Esophagus squamous epithelium (tissue), 5 donors: Measurements from ENCODE around the gene CREB3L1. TPM values are rescaled to one million over a fixed set of nuclear protein-coding genes. Genes with fewer than 3 reads are reported as not detected.

ENCODE experiments used
- DNase-seq: peaks from one replicate; lab custom pipeline; 2025; lab: John Stamatoyannopoulos, UW
- H3K27ac ChIP-seq, 4 donors: fragments of 200-600 bp; sonication (generic); one replicate each; pipeline ENCODE4 v1.5.1; 2016 to 2019; ENCODE audit warnings: mild to moderate bottlenecking in 1 of 4
- H3K27me3 ChIP-seq, 4 donors: fragments of 200-600 bp; sonication (generic); 1 replicate in 3 of 4; 2 replicates in 1 of 4; pipeline versions ENCODE4 v1.5.1 to v1.6.0; 2017 to 2021; ENCODE audit warnings: antibody characterized with exemption in 1 of 4
- H3K36me3 ChIP-seq, 3 donors: fragments of 200-600 bp; sonication (generic); one replicate each; pipeline ENCODE4 v1.5.1; 2016 to 2019
- H3K4me1 ChIP-seq, 3 donors: fragments of 200-600 bp; sonication (generic); one replicate each; pipeline ENCODE4 v1.5.1; 2017 to 2019
- H3K4me3 ChIP-seq, 4 donors: fragments of 200-600 bp; sonication (generic); 1 replicate in 3 of 4; 2 replicates in 1 of 4; pipeline ENCODE4 v1.5.1; 2016 to 2019; ENCODE audit warnings: mild to moderate bottlenecking in 2 of 4, moderate library complexity in 1 of 4
- H3K9me3 ChIP-seq, 3 donors: fragments of 200-600 bp; sonication (generic); one replicate each; pipeline ENCODE4 v1.5.1; 2016 to 2019
- CTCF ChIP-seq, 6 experiments: fragments of 450-650 bp in 4 of 6; fragments of 200-600 bp in 2 of 6; sonication (generic) in 2 of 6; IDR thresholded peaks; one replicate each; pipeline ENCODE4 v1.5.1; 2016 to 2019; ENCODE audit warnings: antibody characterized with exemption in 6 of 6, mild to moderate bottlenecking in 4 of 6, moderate library complexity in 4 of 6
- POLR2A ChIP-seq, 4 donors: fragments of 450-650 bp; IDR thresholded peaks; one replicate each; pipeline ENCODE4 v1.6.1; 2017; ENCODE audit warnings: antibody characterized with exemption in 4 of 4, mild to moderate bottlenecking in 4 of 4, moderate library complexity in 3 of 4
- WGBS, 2 donors: methylation state at CpG; one replicate each; pipeline ENCODE4 v1.1.5; 2018; 5-methylcytosine and 5-hydroxymethylcytosine counted together
- intact Hi-C: fragments of 100-400 bp; cut with DNase I; formaldehyde crosslinking; loops from one replicate; pipeline ENCODE4 v1.15.0; 2022
- total RNA-seq, 4 donors: library from RNA; depleted of rRNA; stranded (reverse); fragments of >200 nt; gene quantifications; one replicate each; pipeline ENCODE4 v1.1.0, GENCODE V29; 2016
- donor health status: DM: yes; HTN: yes; CAD: no.

The CREB3L1 gene
- total RNA-seq, 4 donors from 2014 or later = 0.13 to 2.1 (median 0.63) TPM

DNA sequence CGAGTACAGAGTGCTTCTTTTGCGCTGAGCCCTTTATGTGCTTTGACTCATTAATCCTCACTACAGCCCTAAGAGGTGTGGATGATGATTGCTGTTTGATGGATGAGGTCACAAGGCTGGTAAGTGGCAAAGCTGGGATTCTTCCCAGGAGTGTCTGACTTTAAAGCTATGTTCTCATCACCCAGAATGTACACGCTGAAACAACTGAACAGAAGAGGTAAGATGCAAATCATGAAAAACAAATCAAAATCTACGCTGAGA, 37.7 kb upstream of the CREB3L1 start:
- Histone ChIP-seq H3K4me3 (no peak overlapping the region), H3K27me3 (peaks cover 0 to 27% (median 0%) of the 10 kb centered on the region in 4 donors), H3K9me3 (no peaks in the 10 kb centered on the region), H3K27ac (peak overlapping the region in 3 of 4 donors; percentile 69 to 92 (median 90)), H3K36me3 (no peaks in the 10 kb centered on the region), H3K4me1 (peaks cover 22 to 47% (median 26%) of the 10 kb centered on the region in 3 donors)
- WGBS, 2 donors = 34 to 41% methylated on average over 4 of the region's 4 CpGs
- TF ChIP-seq CTCF (IDR thresholded peaks at IDR 0.05) (no peak), POLR2A (IDR thresholded peaks at IDR 0.05) (no peak)
- no peak for DNase-seq
- intact Hi-C loops = loop anchor here (5.0 kb wide), 1 partner anchor 68 kb away; no protein-coding TSS in a partner anchor

DNA sequence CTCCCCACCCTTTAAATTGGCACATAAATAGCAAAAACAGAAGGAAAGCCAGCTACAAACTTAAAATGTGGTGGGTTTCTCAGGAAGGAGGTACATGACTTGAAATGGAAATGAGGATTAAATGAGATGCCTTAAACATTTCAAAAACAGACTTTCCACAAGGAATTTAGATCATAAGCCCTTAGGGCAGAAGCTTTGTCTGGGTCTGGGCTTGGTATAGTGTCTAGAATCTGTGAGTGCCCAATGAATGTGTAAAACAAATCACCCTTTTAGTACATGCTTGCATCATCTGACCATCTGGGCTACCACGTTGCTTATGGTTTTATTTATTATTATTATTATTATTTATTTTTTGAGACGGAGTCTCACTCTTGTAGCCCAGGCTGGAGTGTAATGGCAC, 37.1 kb upstream of the CREB3L1 start:
- Histone ChIP-seq H3K4me1 (peaks cover 22 to 47% (median 26%) of the 10 kb centered on the region in 3 donors), H3K27me3 (peaks cover 0 to 23% (median 0%) of the 10 kb centered on the region in 4 donors), H3K9me3 (no peaks in the 10 kb centered on the region), H3K36me3 (no peaks in the 10 kb centered on the region), H3K4me3 (no peak overlapping the region), H3K27ac (peak overlapping the region in 1 of 4 donors; percentile 69)
- intact Hi-C loops = no loop called here
- 62 to 70% methylated on average over 2 of the region's 2 CpGs for WGBS, 2 donors
- TF ChIP-seq POLR2A (IDR thresholded peaks at IDR 0.05) = no peak
- TF ChIP-seq CTCF (IDR thresholded peaks at IDR 0.05) = no peak
- DNase-seq = no peak

DNA sequence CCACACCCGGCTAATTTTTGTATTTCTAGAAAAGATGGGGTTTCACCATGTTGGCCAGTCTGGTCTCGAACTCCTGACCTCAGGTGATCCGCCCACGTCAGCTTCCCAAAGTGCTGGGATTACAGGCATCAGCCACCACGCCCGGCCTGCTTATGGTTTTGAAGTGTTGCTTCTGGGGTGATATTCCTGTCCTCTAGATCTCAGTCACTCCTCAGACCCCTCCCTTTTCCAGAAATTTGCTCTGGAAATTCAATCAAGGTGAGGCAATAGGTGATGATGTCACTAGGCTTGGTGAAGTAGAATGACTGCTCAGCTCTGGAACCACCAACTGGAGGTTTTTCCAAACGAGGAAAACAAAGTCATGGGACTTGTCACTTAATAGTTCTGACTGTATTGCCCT, 36.6 kb upstream of the CREB3L1 start:
- intact Hi-C loops = no loop called here
- no peak overlapping the region for H3K27ac ChIP-seq
- no peak for TF ChIP-seq CTCF (IDR thresholded peaks at IDR 0.05)
- no peak for TF ChIP-seq POLR2A (IDR thresholded peaks at IDR 0.05)
- H3K4me3 ChIP-seq = no peak overlapping the region
- WGBS, 2 donors = 55 to 68% methylated on average over 4 to 7 of the region's 7 CpGs
- no peaks in the 10 kb centered on the region for H3K9me3 ChIP-seq
- DNase-seq = no peak
- peaks cover 22 to 47% (median 26%) of the 10 kb centered on the region in 3 donors for H3K4me1 ChIP-seq
- H3K27me3 ChIP-seq = peaks cover 0 to 23% (median 0%) of the 10 kb centered on the region in 4 donors
- no peaks in the 10 kb centered on the region for H3K36me3 ChIP-seq

DNA sequence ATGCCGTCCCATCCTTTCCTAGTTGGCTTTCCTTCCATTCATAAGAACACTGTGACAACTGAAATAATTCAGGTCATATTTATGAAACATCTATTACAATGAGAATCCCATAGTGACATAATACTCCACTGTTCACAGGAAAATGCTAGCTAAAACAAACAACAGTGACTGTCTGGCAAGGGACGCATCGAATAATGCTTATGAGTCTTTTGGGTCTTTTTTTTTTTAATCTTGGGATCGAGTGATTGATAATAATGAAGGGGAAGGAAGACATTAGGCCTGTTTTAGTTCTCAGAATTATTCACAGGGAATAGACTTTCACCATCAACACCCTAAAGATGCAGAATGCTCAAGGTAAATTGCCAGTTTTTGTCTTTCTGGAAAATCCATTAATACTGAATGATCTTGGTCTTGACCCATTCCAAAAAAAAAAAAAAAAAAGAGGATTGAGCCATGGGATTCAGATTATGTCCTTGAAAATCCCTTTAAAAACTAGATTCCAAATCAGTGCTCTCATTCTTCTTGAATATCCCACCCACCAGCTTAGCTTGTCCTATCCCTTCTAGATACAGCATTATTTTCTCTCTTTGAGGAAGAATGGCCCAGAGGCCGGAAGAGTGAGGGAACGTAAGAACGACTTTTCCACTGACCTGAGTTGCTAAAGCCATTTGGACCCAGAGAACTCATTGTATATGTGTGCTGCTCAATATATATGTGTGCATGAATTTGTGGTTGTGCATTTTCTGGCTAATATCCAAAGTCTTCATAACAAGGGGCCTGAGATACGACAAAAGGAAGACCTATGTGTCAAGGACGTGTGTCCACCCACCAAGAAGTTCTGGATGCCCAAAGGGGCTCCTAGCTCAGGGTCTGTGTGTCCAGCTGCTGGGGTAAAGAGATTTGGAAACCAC, 35.2 kb upstream of the CREB3L1 start:
- WGBS, 2 donors = 77 to 90% methylated on average over 9 of the region's 9 CpGs
- H3K4me3 ChIP-seq = peak overlapping the region in 2 of 4 donors; percentile 54 to 69
- no peaks in the 10 kb centered on the region for H3K36me3 ChIP-seq
- H3K27me3 ChIP-seq = peaks cover 0 to 17% (median 0%) of the 10 kb centered on the region in 4 donors
- H3K4me1 ChIP-seq = peaks cover 20 to 46% (median 22%) of the 10 kb centered on the region in 3 donors
- no peaks in the 10 kb centered on the region for H3K9me3 ChIP-seq
- H3K27ac ChIP-seq = peak overlapping the region; percentile 65 to 87 (median 84)
- TF ChIP-seq POLR2A (IDR thresholded peaks at IDR 0.05) (no peak), CTCF (IDR thresholded peaks at IDR 0.05) (no peak)
- intact Hi-C loops = no loop called here
- DNase-seq = no peak
